DND-41 (cell line): Measurements from ENCODE around the gene TBC1D2B.

ENCODE experiments used
- ATAC-seq: fragments of 200-7000 bp; cut with Tn5 transposase; 3 replicates; pipeline ENCODE4 v1.9.1; 2021; ENCODE audit warnings: low read depth; ENCODE audit not compliant: insufficient read depth
- DNase-seq: peaks from one replicate; pipeline ENCODE4 v3.0.0-alpha.2; 2020
- H2AFZ ChIP-seq: 2 replicates; pipeline ENCODE4 v1.6.0; 2012; ENCODE audit warnings: low read depth, low read length
- H3K27ac ChIP-seq: 2 replicates; pipeline ENCODE4 v1.5.1; 2012; ENCODE audit warnings: low read length, inconsistent platforms
- H3K27me3 ChIP-seq: fragments of 200-600 bp; sonication (generic); 2 replicates; pipeline ENCODE4 v1.6.0; 2012; ENCODE audit warnings: low read length, mild to moderate bottlenecking, inconsistent platforms; ENCODE audit not compliant: insufficient read depth, poor library complexity
- H3K36me3 ChIP-seq: 2 replicates; pipeline ENCODE4 v1.5.1; 2012; ENCODE audit warnings: low read length, inconsistent platforms; ENCODE audit not compliant: insufficient read depth
- H3K4me1 ChIP-seq: 2 replicates; pipeline ENCODE4 v1.5.1; 2012; ENCODE audit warnings: mild to moderate bottlenecking, low read length; ENCODE audit not compliant: insufficient read depth
- H3K4me2 ChIP-seq: 2 replicates; pipeline ENCODE4 v1.6.0; 2012; ENCODE audit warnings: mild to moderate bottlenecking, moderate library complexity, low read length, inconsistent platforms; ENCODE audit not compliant: insufficient read depth
- H3K4me3 ChIP-seq, 2 experiments: fragments of 200-600 bp in 1 of 2; shearing (Covaris generic) in 1 of 2; 2 replicates each; pipeline ENCODE4 v1.5.1; 2012 to 2016; ENCODE audit warnings: inconsistent platforms in 2 of 2, low read length in 2 of 2, mild to moderate bottlenecking in 2 of 2, low read depth in 1 of 2, moderate library complexity in 1 of 2
- H3K79me2 ChIP-seq: 2 replicates; pipeline ENCODE4 v1.6.0; 2012; ENCODE audit warnings: low read length, inconsistent platforms; ENCODE audit not compliant: insufficient read depth
- H3K9ac ChIP-seq: 2 replicates; pipeline ENCODE4 v1.6.0; 2012; ENCODE audit warnings: low read depth, mild to moderate bottlenecking, inconsistent platforms, low read length, moderate library complexity
- H3K9me3 ChIP-seq: 2 replicates; pipeline ENCODE4 v1.5.1; 2012; ENCODE audit warnings: low read length, moderate library complexity, mild to moderate bottlenecking, inconsistent platforms; ENCODE audit not compliant: insufficient read depth, severe bottlenecking
- H4K20me1 ChIP-seq: 2 replicates; pipeline ENCODE4 v1.6.0; 2012; ENCODE audit warnings: low read length; ENCODE audit not compliant: insufficient read depth
- EZH2 ChIP-seq: IDR thresholded peaks from 3 replicates; pipeline ENCODE4 v1.6.1; 2012; ENCODE audit warnings: borderline replicate concordance, low read depth, mild to moderate bottlenecking, moderate library complexity, low read length, inconsistent platforms; ENCODE audit not compliant: severe bottlenecking
- TF ChIP-seq, protein P1 (sequence below): IDR thresholded peaks from 2 replicates; pipeline ENCODE4 v1.5.1; 2012; ENCODE audit warnings: borderline replicate concordance, low read length, moderate library complexity, mild to moderate bottlenecking; ENCODE audit not compliant: poor library complexity, severe bottlenecking; ENCODE audit errors: extremely low read depth

TBC1D2B gene

DNA sequence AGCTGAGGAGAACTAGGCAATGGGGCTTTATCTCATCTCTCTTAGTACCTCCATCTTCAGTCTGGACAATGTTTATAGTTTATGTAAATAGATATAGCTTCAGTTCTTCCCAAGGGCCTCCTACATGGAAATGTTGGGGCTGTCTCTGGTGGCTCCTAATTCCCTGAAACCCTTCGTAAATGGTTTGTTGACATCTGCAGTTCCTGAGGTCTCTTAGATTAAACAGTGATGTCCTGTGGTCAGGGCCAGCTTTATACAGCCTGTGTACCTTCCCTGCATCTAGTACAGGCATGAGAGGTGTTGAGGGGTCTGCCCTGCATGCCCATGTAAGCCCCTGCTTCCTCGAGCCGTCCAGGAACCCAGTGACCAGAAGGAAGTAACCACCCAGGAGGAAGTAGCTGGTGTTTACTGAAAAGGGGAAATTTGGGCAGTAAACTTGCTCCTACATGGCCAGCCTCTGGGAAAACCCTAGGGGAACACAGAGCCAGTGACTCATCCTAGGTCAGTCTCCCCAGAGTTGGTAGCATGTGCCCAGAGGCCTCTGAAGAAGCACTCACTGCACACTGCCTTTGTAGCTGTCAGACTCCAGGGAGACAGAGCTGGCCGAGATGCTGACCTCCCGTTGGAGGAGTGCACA is 4.7 kb upstream of the TBC1D2B start:
- Histone ChIP-seq H3K4me2 (no peak overlapping the region), H3K4me3 (no peak overlapping the region), H4K20me1 (no peaks in the 10 kb centered on the region), H3K36me3 (no peaks in the 10 kb centered on the region; the same call in 1 of the 2 replicates), H3K9ac (no peak overlapping the region), H3K27ac (no peak overlapping the region), H3K79me2 (peaks cover 1% of the 10 kb centered on the region), H3K4me1 (peaks cover 8% of the 10 kb centered on the region), H3K27me3 (no peaks in the 10 kb centered on the region), H3K9me3 (no peaks in the 10 kb centered on the region), H2AFZ (no peak overlapping the region)
- ATAC-seq (no peak), DNase-seq (no peak)
- TF ChIP-seq, protein P1, sequence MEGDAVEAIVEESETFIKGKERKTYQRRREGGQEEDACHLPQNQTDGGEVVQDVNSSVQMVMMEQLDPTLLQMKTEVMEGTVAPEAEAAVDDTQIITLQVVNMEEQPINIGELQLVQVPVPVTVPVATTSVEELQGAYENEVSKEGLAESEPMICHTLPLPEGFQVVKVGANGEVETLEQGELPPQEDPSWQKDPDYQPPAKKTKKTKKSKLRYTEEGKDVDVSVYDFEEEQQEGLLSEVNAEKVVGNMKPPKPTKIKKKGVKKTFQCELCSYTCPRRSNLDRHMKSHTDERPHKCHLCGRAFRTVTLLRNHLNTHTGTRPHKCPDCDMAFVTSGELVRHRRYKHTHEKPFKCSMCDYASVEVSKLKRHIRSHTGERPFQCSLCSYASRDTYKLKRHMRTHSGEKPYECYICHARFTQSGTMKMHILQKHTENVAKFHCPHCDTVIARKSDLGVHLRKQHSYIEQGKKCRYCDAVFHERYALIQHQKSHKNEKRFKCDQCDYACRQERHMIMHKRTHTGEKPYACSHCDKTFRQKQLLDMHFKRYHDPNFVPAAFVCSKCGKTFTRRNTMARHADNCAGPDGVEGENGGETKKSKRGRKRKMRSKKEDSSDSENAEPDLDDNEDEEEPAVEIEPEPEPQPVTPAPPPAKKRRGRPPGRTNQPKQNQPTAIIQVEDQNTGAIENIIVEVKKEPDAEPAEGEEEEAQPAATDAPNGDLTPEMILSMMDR, result no peak
- no peak for TF ChIP-seq EZH2

DNA sequence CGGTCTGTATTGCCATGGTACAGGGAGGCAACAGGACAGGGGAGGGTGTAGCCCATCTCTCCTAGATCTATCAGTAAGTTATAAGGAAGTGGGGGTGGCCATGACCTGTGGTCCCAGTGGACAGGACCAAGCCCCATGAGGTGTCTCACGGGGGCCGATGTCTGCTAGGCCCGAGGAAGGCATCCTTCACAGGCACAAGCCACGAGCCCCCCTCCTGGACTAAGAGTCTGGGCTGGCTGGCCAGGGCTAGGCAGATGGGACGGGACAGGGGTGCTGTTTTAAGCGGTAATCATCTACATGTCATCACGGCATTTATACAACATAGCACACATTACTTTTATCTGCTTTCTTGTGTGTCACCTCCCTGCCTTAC is 2.6 kb upstream of the TBC1D2B start:
- Histone ChIP-seq H3K9ac (no peak overlapping the region), H3K9me3 (no peaks in the 10 kb centered on the region), H3K27me3 (no peaks in the 10 kb centered on the region), H3K4me1 (peaks cover 26% of the 10 kb centered on the region), H3K4me3 (no peak overlapping the region), H3K4me2 (no peak overlapping the region), H3K79me2 (peaks cover 23% of the 10 kb centered on the region), H3K36me3 (no peaks in the 10 kb centered on the region; the same call in 1 of the 2 replicates), H2AFZ (no peak overlapping the region), H3K27ac (no peak overlapping the region), H4K20me1 (peaks cover 8% of the 10 kb centered on the region; the same call in 1 of the 2 replicates)
- ATAC-seq (no peak), DNase-seq (no peak)
- TF ChIP-seq EZH2, result no peak
- TF ChIP-seq, protein P1, result no peak

DNA sequence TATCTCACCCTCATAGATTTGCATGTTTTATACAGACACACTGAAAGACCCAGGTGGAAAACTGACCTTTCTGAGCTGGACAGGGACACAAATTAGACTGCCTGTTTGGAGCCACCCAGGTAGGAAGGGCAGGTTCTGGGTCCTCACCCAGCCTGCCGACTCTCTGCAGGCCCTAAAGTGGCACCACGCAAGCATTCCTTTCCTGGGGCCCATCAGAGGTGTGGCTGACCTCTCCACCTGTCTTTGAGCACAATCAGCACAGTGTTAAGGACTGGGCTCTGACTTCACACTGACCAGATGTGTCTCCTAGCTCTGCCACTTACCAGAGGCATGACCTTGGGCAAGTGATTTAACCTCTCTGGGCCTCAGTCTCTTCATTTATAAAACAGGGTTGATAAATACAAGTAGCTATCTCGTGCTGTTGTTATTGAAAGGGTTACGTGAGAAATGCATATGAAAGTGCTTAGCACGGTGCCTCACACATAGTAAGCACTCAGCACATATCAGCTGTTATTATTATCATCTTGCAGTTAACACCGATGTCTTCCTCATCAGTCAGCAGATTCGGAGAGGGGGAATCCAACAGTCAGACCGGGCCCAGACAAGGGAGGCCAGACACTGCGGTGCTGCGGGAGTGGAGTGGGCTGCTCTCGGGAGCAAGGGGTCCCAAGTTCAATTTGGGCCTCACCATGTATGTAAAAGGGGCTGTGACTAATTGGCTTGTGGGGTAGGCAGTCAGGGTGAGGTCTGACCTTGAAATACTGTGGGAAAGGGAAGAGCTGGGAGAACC is 2.0 kb upstream of the TBC1D2B start:
- Histone ChIP-seq H3K79me2 (peaks cover 28% of the 10 kb centered on the region), H3K4me2 (no peak overlapping the region), H3K27ac (no peak overlapping the region), H3K9me3 (no peaks in the 10 kb centered on the region), H4K20me1 (peaks cover 12% of the 10 kb centered on the region; the same call in 1 of the 2 replicates), H2AFZ (no peak overlapping the region), H3K27me3 (no peaks in the 10 kb centered on the region), H3K9ac (no peak overlapping the region), H3K4me1 (peaks cover 30% of the 10 kb centered on the region), H3K36me3 (no peaks in the 10 kb centered on the region; the same call in none of the 2 replicates), H3K4me3 (no peak overlapping the region)
- no peak for ATAC-seq
- TF ChIP-seq, protein P1, result no peak
- TF ChIP-seq EZH2, result no peak
- no peak for DNase-seq
